22Rv1 (cell line): ENCODE data around the gene KIF15.

Experiments used
- H3K27ac ChIP-seq: fragments of 450-650 bp; 2 replicates; pipeline ENCODE4 v1.5.1; 2017
- ZFX ChIP-seq: fragments of 450-650 bp; IDR thresholded peaks from 2 replicates; pipeline ENCODE4 v1.6.1; 2017; ENCODE audit warnings: antibody characterized with exemption, borderline replicate concordance
- TF ChIP-seq, protein P1 (sequence below): fragments of 450-650 bp; IDR thresholded peaks from 2 replicates; pipeline ENCODE4 v1.5.1; 2017; ENCODE audit warnings: mild to moderate bottlenecking

Gene KIF15

DNA sequence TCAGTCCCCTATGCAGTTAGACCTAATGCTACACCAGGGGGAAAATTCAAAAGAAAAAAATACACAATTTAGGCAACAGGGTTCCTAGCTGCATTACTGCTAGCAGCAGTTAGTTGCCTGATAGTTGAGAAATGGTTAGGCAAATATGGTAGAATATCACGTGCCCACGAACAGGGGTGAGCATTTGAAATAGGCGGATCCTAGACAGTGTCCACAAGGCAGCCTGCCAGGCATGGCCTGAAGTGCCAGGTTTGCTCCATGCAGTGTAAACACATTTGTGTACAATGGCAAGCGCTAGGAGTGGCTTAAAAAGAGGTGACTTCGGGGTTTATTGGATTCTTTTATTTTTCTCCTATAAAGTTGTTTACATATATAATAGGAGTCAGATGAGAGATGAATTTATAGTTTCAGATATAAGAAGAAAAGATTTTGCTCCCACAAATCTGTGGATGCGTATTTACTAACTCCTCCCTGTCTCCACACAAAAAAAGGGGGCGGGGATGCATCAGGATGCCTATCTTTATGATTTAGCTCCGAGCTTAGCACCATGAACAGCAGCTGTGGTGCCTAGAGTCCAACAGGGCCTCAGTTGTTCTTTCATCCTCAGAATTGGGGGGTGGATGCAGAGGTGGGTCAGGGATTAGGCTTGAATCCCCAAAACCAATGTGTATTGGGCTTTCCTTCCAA lies 108.9 kb downstream of the KIF15 start:
- peak overlapping the region; percentile 59 for H3K27ac ChIP-seq
- TF ChIP-seq ZFX, result no peak
- TF ChIP-seq, protein P1, sequence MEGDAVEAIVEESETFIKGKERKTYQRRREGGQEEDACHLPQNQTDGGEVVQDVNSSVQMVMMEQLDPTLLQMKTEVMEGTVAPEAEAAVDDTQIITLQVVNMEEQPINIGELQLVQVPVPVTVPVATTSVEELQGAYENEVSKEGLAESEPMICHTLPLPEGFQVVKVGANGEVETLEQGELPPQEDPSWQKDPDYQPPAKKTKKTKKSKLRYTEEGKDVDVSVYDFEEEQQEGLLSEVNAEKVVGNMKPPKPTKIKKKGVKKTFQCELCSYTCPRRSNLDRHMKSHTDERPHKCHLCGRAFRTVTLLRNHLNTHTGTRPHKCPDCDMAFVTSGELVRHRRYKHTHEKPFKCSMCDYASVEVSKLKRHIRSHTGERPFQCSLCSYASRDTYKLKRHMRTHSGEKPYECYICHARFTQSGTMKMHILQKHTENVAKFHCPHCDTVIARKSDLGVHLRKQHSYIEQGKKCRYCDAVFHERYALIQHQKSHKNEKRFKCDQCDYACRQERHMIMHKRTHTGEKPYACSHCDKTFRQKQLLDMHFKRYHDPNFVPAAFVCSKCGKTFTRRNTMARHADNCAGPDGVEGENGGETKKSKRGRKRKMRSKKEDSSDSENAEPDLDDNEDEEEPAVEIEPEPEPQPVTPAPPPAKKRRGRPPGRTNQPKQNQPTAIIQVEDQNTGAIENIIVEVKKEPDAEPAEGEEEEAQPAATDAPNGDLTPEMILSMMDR, result no peak

DNA sequence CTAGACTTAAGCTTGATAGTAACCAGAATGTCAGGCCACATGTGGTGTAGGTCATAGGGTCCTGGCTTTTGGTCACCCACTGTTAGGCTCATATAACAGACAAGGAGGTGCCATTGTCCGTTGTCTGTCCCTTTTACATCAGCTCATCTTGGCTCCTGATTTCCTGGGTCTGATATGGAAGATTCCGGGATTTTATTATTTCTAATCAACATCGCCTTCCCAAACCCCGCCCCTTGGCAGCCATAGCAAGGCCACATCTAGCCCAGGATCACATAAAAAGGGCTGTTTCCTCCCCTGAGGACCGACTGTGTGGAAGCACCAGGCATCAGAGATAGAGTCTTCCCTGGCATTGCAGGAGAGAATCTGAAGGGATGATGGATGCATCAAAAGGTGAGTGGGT lies 112.7 kb downstream of the KIF15 start, which contains the start of gene TGM4:
TSS of gene TGM4 (plus strand) at position 301 of the 400 bp plus-strand sequence. CDS start at position 372, 71 bp downstream.
- no peak for TF ChIP-seq ZFX
- TF ChIP-seq, protein P1, result no peak
- H3K27ac ChIP-seq, result no peak within 1 kb of the TSS

DNA sequence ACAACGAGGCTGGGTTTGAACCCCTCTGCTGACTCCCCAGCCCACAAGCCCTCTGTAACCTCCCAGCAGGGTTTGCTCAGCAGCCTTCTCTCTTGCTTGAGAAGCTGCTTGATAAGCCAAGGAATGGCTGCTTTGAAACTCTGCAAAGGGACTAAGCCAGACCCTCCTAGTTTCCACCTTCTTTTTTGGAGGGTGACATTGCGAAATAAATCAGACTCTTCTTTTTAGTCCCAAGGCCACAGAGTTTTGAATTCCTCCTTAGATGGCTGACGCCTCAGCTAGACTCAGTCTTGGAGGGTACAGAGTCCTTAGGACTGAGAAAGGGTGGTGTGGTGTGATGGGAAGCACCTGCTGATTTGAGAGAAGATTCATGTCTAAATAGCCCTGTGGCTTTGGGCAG lies 114.0 kb downstream of the KIF15 start:
- TF ChIP-seq, protein P1, result no peak
- TF ChIP-seq ZFX, result no peak
- H3K27ac ChIP-seq, result no peak overlapping the region

DNA sequence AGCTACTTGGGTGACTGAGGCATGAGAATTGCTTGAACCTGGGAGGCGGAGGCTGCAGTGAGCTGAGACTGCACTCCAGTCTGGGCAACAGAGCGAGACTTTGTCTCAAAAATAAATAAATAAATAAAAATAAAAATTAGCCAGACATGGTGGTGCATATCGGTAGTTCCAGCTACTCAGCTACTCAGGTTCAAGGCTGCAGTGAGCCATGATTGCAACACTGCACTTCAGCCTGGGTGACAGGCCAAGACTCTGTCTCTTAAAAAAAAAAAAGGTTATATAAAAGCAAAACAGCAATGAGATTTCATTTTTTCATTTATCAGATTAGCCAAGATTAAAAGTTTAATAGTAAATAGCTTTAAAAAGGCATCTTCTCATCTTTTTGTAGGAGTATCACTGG lies 115.7 kb downstream of the KIF15 start:
- TF ChIP-seq ZFX, result no peak
- TF ChIP-seq, protein P1, result no peak

DNA sequence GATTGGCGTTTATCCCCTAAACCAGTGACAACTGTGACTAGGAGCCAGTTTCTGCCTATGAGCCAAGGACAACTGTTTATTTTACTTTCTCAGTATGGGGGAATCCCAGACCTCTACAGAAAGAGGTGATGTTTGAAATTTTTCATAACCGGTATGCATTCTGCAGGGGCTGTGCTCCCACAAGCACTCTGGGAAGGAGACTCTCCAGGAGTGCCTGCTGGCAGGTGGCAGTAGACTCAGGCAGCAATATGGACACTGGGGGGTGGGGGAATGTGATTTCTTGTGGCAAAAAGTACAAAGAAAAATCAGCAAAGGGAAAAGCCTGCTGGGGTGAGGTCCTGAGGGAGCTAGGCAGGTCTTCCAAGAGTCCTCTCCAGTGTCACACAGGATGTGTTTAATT lies 118.7 kb downstream of the KIF15 start:
- TF ChIP-seq, protein P1, result no peak
- no peak for TF ChIP-seq ZFX
- no peak overlapping the region for H3K27ac ChIP-seq

More for the DNA sequence above, 115.7 kb downstream of the KIF15 start:
- no peak overlapping the region for H3K27ac ChIP-seq

DNA sequence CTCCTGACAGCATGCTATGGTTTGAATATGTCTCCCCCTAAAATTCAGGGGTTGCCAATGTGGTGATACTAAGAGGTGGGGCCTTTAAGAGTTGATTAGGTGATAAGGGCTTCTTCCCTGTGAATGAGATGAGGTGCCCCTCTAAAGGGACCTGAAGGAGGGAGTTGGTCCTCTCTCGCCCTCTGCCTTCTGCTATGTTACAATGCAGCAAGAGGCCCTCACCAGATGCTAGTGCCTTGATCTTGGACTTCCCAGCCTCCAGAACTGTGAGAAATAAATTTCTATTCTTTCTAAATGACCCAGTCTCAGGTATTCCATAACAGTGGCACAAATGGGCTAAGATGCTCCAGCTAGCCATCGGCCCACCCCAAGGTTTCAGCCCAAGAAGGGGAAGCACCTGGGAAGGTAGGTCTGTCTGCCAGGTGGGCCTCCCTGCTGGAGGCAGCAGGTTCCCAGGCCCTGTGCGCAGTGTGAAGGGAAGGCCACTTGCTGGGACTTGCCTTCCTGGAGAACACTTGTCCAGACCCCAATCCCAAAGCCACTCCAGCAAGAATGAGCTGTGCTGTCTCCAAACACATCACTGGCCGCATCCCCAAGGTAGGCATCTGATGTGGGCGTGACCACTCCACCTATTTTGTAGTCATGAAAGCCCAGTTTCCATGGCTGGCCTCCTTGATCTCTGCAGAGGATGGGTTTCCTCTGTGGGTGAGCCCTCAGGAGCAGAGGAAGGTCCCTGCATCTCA lies 121.8 kb downstream of the KIF15 start:
- no peak overlapping the region for H3K27ac ChIP-seq
- TF ChIP-seq, protein P1, result no peak
- no peak for TF ChIP-seq ZFX

DNA sequence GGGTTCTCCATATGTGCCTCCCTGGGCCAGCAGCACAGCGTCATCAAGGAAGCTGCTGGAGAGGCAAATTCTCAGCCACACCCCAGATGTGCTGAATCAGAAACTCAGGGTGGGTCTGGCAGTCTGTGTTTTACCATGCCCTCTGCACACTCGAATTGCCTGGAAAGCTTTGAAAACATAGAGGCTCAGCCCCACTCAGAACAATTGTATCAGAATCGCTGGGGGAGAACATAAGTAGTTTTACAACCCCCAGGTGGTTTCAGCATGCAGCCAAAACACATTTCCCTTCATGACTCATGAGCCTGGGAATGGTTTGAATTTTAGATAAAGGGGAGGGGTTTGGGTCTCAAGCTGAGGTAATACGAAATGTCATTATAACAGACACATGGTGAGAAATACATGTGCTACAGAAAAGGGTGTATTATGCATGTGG lies 122.4 kb downstream of the KIF15 start:
- no peak overlapping the region for H3K27ac ChIP-seq
- TF ChIP-seq, protein P1, result no peak
- TF ChIP-seq ZFX, result no peak
